Measurements from ENCODE around the gene GPD2. TPM values are rescaled to one million over a fixed set of nuclear protein-coding genes. Genes with fewer than 3 reads are reported as not detected.

GPD2 gene
- total RNA-seq, 4 donors from 2014 or later: 16.7 to 51.5 (median 26.8) TPM

DNA sequence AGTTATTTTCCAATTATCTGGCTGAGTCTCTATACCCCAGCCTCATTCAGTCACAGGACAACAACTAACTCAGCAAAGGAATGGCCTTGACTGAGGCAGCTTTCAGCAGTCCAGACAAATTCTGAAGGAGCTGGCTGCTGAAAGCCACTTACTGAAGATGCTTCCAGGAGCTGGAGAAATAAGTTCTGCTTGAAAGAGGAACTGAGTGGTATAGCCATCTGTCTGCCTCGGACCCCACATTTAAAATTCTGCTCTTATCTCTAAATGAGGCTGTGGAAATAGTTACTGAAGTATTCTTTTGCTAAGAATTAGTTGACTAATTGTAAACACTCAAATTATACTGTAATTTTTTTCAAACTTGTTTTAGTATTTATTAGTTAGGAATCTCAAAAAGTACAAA, 9.1 kb upstream of the GPD2 start:
- no peak overlapping the region for H3K27ac ChIP-seq
- no peaks in the 10 kb centered on the region for H3K9me3 ChIP-seq
- H3K27me3 ChIP-seq: no peaks in the 10 kb centered on the region
- peaks cover 0 to 30% (median 0%) of the 10 kb centered on the region in 3 donors for H3K4me1 ChIP-seq
- H3K4me3 ChIP-seq: no peak overlapping the region
- TF ChIP-seq POLR2A (IDR thresholded peaks at IDR 0.05): no peak
- TF ChIP-seq, protein P1, sequence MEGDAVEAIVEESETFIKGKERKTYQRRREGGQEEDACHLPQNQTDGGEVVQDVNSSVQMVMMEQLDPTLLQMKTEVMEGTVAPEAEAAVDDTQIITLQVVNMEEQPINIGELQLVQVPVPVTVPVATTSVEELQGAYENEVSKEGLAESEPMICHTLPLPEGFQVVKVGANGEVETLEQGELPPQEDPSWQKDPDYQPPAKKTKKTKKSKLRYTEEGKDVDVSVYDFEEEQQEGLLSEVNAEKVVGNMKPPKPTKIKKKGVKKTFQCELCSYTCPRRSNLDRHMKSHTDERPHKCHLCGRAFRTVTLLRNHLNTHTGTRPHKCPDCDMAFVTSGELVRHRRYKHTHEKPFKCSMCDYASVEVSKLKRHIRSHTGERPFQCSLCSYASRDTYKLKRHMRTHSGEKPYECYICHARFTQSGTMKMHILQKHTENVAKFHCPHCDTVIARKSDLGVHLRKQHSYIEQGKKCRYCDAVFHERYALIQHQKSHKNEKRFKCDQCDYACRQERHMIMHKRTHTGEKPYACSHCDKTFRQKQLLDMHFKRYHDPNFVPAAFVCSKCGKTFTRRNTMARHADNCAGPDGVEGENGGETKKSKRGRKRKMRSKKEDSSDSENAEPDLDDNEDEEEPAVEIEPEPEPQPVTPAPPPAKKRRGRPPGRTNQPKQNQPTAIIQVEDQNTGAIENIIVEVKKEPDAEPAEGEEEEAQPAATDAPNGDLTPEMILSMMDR (IDR thresholded peaks at IDR 0.05): no peak
- TF ChIP-seq POLR2AphosphoS5 (IDR thresholded peaks at IDR 0.05): no peak
- H3K36me3 ChIP-seq: no peaks in the 10 kb centered on the region
- WGBS, 2 donors (ENCODE audit: low coverage in 1 of 2): 92 to 100% methylated on average over 1 of the region's 1 CpG
- no peak for ATAC-seq

DNA sequence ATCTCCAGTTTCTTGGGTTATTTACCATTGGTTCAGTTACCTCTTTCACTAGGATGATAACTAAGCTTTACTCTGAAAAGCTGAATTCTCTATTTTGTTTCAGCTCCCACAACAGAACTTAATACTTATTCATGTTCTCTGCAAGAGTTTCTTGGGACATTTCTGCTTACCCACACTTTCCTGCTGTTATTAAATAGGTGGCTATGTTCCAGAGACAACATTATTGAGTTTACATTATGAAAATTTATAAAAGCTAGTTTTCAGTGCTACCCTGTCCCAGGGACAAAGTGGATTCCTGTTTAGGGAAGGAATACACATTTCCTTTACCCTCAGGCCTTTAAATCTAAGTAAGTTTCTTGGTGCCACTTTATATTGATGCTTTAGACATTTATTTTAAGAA, 7.0 kb upstream of the GPD2 start:
- Histone ChIP-seq H3K9me3 (no peaks in the 10 kb centered on the region), H3K4me1 (peaks cover 0 to 30% (median 0%) of the 10 kb centered on the region in 3 donors), H3K27me3 (no peaks in the 10 kb centered on the region), H3K27ac (peak overlapping the region in 2 of 4 donors; percentile 12 to 46), H3K36me3 (no peaks in the 10 kb centered on the region), H3K4me3 (no peak overlapping the region)
- no peak for TF ChIP-seq POLR2AphosphoS5 (IDR thresholded peaks at IDR 0.05)
- TF ChIP-seq, protein P1 (IDR thresholded peaks at IDR 0.05): no peak
- no peak for TF ChIP-seq EP300 (IDR thresholded peaks at IDR 0.05)
- no peak for TF ChIP-seq POLR2A (IDR thresholded peaks at IDR 0.05)
- no peak for ATAC-seq

DNA sequence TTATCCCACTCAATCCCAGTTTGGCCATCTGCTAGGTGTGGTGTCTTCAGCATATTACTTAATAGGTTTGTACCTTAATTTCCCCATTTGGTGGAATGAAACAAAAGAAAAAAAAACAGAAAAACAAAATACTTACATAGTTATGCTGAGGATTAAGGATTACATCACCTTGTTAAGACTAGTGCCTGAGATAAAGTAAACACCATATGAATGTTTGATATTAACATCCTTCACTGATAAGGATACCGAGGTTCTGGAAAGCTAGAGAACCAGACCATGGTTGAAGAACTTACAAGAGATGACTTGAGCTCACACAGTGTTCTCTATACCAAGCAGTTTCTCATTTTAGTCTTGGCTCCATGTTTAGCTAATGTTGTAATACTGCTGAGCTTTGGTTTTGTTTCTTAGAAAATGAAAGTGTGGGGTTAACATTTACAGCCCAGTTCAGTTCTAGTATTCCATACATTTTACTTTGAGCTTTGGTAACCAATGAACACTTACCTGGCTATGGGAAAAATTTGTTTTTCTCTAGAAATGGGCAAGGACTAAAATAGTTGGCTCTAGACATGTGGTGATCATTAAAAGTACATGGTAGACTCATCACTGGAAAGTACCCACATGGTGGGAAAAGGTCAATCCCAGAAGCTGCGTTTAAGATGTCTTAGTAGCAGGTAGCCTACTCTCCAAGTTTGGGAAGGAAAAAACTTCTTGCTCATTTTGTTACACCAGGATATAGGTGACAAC, 5.8 kb upstream of the GPD2 start:
- no peak for ATAC-seq
- 54 to 100% methylated on average over 1 to 2 of the region's 2 CpGs for WGBS, 2 donors (ENCODE audit: low coverage in 1 of 2)

DNA sequence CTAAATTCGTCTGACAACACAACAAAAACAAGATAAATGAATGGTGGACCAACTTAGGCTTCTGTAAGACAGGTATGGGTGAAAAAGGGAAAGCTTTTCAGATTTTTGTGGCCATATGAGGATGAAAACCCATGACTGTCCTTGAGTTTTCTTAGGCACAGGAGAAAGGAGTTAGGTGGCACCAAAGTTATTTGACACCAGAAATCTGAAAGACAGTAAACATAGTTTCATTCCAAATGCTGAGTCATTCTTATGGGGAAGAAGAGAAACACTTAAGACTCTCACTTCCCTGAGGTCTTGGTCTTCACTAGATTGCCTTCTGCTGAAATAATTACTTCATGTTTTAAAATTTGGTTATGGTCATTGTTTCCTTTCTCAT, 5.2 kb upstream of the GPD2 start:
- 80 to 88% methylated on average over 1 of the region's 1 CpG for WGBS, 2 donors (ENCODE audit: low coverage in 1 of 2)
- H3K27me3 ChIP-seq: no peaks in the 10 kb centered on the region
- H3K4me1 ChIP-seq: peaks cover 0 to 39% (median 6%) of the 10 kb centered on the region in 3 donors
- TF ChIP-seq POLR2A (IDR thresholded peaks at IDR 0.05) (no peak), POLR2AphosphoS5 (IDR thresholded peaks at IDR 0.05) (no peak), EP300 (IDR thresholded peaks at IDR 0.05) (no peak)
- TF ChIP-seq, protein P1 (IDR thresholded peaks at IDR 0.05): no peak
- H3K4me3 ChIP-seq: no peak overlapping the region
- H3K9me3 ChIP-seq: no peaks in the 10 kb centered on the region
- peak overlapping the region in 1 of 4 donors; percentile 40 for H3K27ac ChIP-seq
- ATAC-seq: no peak
- no peaks in the 10 kb centered on the region for H3K36me3 ChIP-seq

More for the DNA sequence above, 5.8 kb upstream of the GPD2 start:
- Histone ChIP-seq H3K27ac (peak overlapping the region in 1 of 4 donors; percentile 40), H3K36me3 (no peaks in the 10 kb centered on the region), H3K27me3 (no peaks in the 10 kb centered on the region), H3K4me1 (peaks cover 0 to 36% (median 6%) of the 10 kb centered on the region in 3 donors), H3K9me3 (no peaks in the 10 kb centered on the region), H3K4me3 (no peak overlapping the region)
- no peak for TF ChIP-seq POLR2A (IDR thresholded peaks at IDR 0.05)

DNA sequence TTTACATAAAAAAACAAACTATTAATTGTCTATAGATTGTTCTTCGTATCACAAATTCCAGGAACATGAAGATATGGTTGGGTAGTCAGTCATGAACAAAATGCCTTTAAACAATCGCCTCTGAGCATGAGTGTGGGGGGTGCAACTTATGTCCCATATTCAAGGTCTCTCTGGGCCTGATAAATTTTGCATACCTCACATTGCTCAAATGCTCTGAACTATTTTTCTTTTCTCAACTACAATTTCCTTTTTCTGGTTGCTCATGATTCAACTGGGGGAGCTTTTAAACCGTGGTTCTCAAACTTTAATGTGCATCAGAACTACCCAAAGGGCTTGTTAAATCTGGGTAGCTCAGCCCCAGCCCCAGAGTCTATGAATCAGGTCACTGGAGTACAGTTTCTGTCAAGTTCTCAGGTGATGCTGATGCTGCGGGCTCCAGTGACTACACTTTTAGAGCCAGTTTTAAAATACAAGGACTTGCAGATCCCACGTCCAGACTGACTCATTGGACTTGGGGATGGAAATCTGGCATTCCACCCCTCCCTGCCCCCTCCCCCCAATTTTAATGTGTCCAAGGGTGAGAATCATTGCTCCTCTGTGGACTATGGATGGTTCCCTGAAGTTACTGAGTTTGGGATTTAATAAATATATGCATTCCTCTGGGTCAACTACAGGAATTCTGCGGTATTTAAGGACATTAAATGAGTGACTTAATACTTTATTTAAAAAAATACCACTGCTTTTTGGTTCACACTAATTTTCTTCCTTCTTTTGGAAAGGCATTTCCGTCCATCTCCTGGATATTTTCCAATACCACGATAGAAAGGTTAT, 1.5 kb upstream of the GPD2 start:
- TF ChIP-seq EP300 (IDR thresholded peaks at IDR 0.05): no peak
- TF ChIP-seq POLR2A (IDR thresholded peaks at IDR 0.05): no peak
- TF ChIP-seq, protein P1 (IDR thresholded peaks at IDR 0.05): no peak
- no peak for TF ChIP-seq POLR2AphosphoS5 (IDR thresholded peaks at IDR 0.05)
- Histone ChIP-seq H3K36me3 (no peaks in the 10 kb centered on the region), H3K4me3 (peak overlapping the region; percentile 68 to 83), H3K9me3 (no peaks in the 10 kb centered on the region), H3K4me1 (peaks cover 0 to 46% (median 16%) of the 10 kb centered on the region in 3 donors), H3K27me3 (no peaks in the 10 kb centered on the region), H3K27ac (peak overlapping the region; percentile 94 to 100 (median 98))
- ATAC-seq: no peak
- WGBS, 2 donors (ENCODE audit: low coverage in 1 of 2): 63 to 69% methylated on average over 6 to 8 of the region's 8 CpGs
